ENCODE measurements around the gene FZD7. TPM values are rescaled to one million over a fixed set of nuclear protein-coding genes. Genes with fewer than 3 reads are reported as not detected.

The FZD7 gene
- total RNA-seq, 1 donor from 2014 or later = 91.0 TPM

GRCh38 chr2:202014318-202014717, 19.3 kb upstream of the FZD7 start:
- no peak overlapping the region for H3K4me3 Mint-ChIP-seq
- no peaks in the 10 kb centered on the region for H3K27me3 Mint-ChIP-seq (ENCODE audit: low read depth)

GRCh38 chr2:202014759-202015211, 18.9 kb upstream of the FZD7 start:
- peaks cover 23% of the 10 kb centered on the region for H3K4me1 Mint-ChIP-seq
- H3K27ac Mint-ChIP-seq (ENCODE audit: unreplicated experiment) = no peak overlapping the region
- DNase-seq (ENCODE audit: low read depth, low spot score) = no peak
- TF ChIP-seq CTCF (conservative IDR thresholded peaks at IDR 0.05) = no peak
- H3K27me3 Mint-ChIP-seq (ENCODE audit: low read depth) = no peaks in the 10 kb centered on the region
- no peaks in the 10 kb centered on the region for H3K36me3 Mint-ChIP-seq (ENCODE audit: low read depth)
- no peaks in the 10 kb centered on the region for H3K9me3 Mint-ChIP-seq
- no peak overlapping the region for H3K4me3 Mint-ChIP-seq

More at GRCh38 chr2:202014318-202014717, 19.3 kb upstream of the FZD7 start:
- H3K27ac Mint-ChIP-seq (ENCODE audit: unreplicated experiment) = no peak overlapping the region
- peaks cover 27% of the 10 kb centered on the region for H3K4me1 Mint-ChIP-seq
- DNase-seq (ENCODE audit: low read depth, low spot score) = no peak
- no peak for TF ChIP-seq CTCF (conservative IDR thresholded peaks at IDR 0.05)
- no peaks in the 10 kb centered on the region for H3K36me3 Mint-ChIP-seq (ENCODE audit: low read depth)
- no peaks in the 10 kb centered on the region for H3K9me3 Mint-ChIP-seq

- Mint-ChIP-seq H3K27ac (ENCODE audit: unreplicated experiment) (no peak overlapping the region), H3K36me3 (ENCODE audit: low read depth) (no peaks in the 10 kb centered on the region), H3K27me3 (ENCODE audit: low read depth) (no peaks in the 10 kb centered on the region), H3K4me1 (peaks cover 20% of the 10 kb centered on the region), H3K9me3 (no peaks in the 10 kb centered on the region), H3K4me3 (no peak overlapping the region)
- no peak for DNase-seq (ENCODE audit: low read depth, low spot score)
- TF ChIP-seq CTCF (conservative IDR thresholded peaks at IDR 0.05) = no peak
These were observed 18.2 kb upstream of the FZD7 start for GRCh38 chr2:202015471-202015870.

GRCh38 chr2:202016579-202017227, 17.0 kb upstream of the FZD7 start:
- Mint-ChIP-seq H3K36me3 (ENCODE audit: low read depth) (no peaks in the 10 kb centered on the region), H3K27ac (ENCODE audit: unreplicated experiment) (no peak overlapping the region), H3K9me3 (no peaks in the 10 kb centered on the region), H3K27me3 (ENCODE audit: low read depth) (no peaks in the 10 kb centered on the region), H3K4me3 (no peak overlapping the region), H3K4me1 (peaks cover 15% of the 10 kb centered on the region)
- TF ChIP-seq CTCF (conservative IDR thresholded peaks at IDR 0.05) = no peak
- DNase-seq (ENCODE audit: low read depth, low spot score) = no peak

GRCh38 chr2:202017940-202018339, 15.7 kb upstream of the FZD7 start:
- no peak for TF ChIP-seq CTCF (conservative IDR thresholded peaks at IDR 0.05)
- no peak for DNase-seq (ENCODE audit: low read depth, low spot score)
- Mint-ChIP-seq H3K4me3 (no peak overlapping the region), H3K27ac (ENCODE audit: unreplicated experiment) (no peak overlapping the region), H3K36me3 (ENCODE audit: low read depth) (no peaks in the 10 kb centered on the region), H3K4me1 (peaks cover 19% of the 10 kb centered on the region), H3K27me3 (ENCODE audit: low read depth) (no peaks in the 10 kb centered on the region), H3K9me3 (no peaks in the 10 kb centered on the region)

Data from neural crest cell (in vitro differentiated cells).